Measurements from ENCODE around the gene SCAPER. TPM values are rescaled to one million over a fixed set of nuclear protein-coding genes. Genes with fewer than 3 reads are reported as not detected.

SCAPER gene
- total RNA-seq, 1 experiment from 2014 or later: 7.4 TPM

GRCh38 chr15:76939715-76940114 is 34.6 kb upstream of the SCAPER start:
- H2BK12ac ChIP-seq (ENCODE audit: insufficient read length, low read depth, low read length): no peak overlapping the region
- no peak overlapping the region for H4K5ac ChIP-seq (ENCODE audit: insufficient read length, low read depth, low read length)
- no peak overlapping the region for H2AK5ac ChIP-seq (ENCODE audit: insufficient read length, low read length)
- no peak overlapping the region for H3K56ac ChIP-seq (ENCODE audit: insufficient read length, low read depth, low read length)
- no peak overlapping the region for H3K4ac ChIP-seq (ENCODE audit: low read depth, low read length)
- H3K14ac ChIP-seq (ENCODE audit: insufficient read depth, low read length): no peak overlapping the region
- Mint-ChIP-seq H3K9me3 (no peaks in the 10 kb centered on the region), H3K4me3 (no peak overlapping the region), H3K27me3 (ENCODE audit: low read depth) (no peaks in the 10 kb centered on the region), H3K4me1 (peaks cover 11 to 13% of the 10 kb centered on the region in 2 experiments), H3K36me3 (ENCODE audit: insufficient read depth in 1 of 3, low read depth in 3 of 3) (peaks cover 32 to 66% (median 57%) of the 10 kb centered on the region in 3 experiments), H3K27ac (no peak overlapping the region)
- no peak overlapping the region for H3K9ac ChIP-seq (ENCODE audit: extremely low read depth, insufficient read length, low read length)
- no peaks in the 10 kb centered on the region for H3K79me2 ChIP-seq (ENCODE audit: insufficient read depth, low read length)
- H3K27ac ChIP-seq (ENCODE audit: insufficient read length, low read depth, low read length): no peak overlapping the region
- H3K4me2 ChIP-seq (ENCODE audit: insufficient read depth, insufficient read length, low read length): no peak overlapping the region
- no peaks in the 10 kb centered on the region for H3K4me1 ChIP-seq (ENCODE audit: insufficient read depth, low read length)
- H4K91ac ChIP-seq (ENCODE audit: insufficient read length, low read depth, low read length): no peak overlapping the region
- DNase-seq: no peak
- H2AFZ ChIP-seq (ENCODE audit: low read length): no peak overlapping the region
- H4K8ac ChIP-seq (replicated peaks; ENCODE audit: insufficient read length, low read depth, low read length): no peak overlapping the region
- H2BK20ac ChIP-seq (ENCODE audit: low read depth, low read length, poor library complexity, severe bottlenecking): no peak overlapping the region
- peaks cover 3% of the 10 kb centered on the region for H3K79me1 ChIP-seq (ENCODE audit: insufficient read depth, low read depth, low read length, poor library complexity, severe bottlenecking)
- H3T11ph ChIP-seq (ENCODE audit: low read length): no peak overlapping the region
- H4K20me1 ChIP-seq (ENCODE audit: control insufficient read depth, insufficient read depth, insufficient read length): no peaks in the 10 kb centered on the region
- no peak overlapping the region for H2BK15ac ChIP-seq (ENCODE audit: low read depth, low read length)
- H2BK5ac ChIP-seq (ENCODE audit: insufficient read length, low read length): no peak overlapping the region
- no peaks in the 10 kb centered on the region for H3K9me3 ChIP-seq (ENCODE audit: control insufficient read depth, low read depth, low read length)
- no peaks in the 10 kb centered on the region for H3K27me3 ChIP-seq (ENCODE audit: insufficient read depth, low read length)
- H3K23ac ChIP-seq (ENCODE audit: insufficient read length, low read depth, low read length): no peak overlapping the region
- H2BK120ac ChIP-seq (ENCODE audit: low read depth, low read length, poor library complexity, severe bottlenecking): no peak overlapping the region
- H3K23me2 ChIP-seq (ENCODE audit: insufficient read length, low read depth, low read length, poor library complexity, severe bottlenecking): no peaks in the 10 kb centered on the region
- TF ChIP-seq CTCF (conservative IDR thresholded peaks at IDR 0.05): no peak
- no peak overlapping the region for H3K18ac ChIP-seq (ENCODE audit: insufficient read length, low read depth, low read length)
- WGBS (ENCODE audit: extremely low coverage, insufficient read length, low lambda C conversion rate): no CpG with 5 or more reads among the region's 1 CpG

All from H9 (cell line).